GM08714 (cell line): Measurements from ENCODE around the gene PLAC8.
"Not testable (repeated sequence)": the region's sequence is repeated elsewhere in the genome, so short reads cannot be mapped to it uniquely, and the experiment has no call there.

Source experiments
- H3K4me3 ChIP-seq: fragments of 200-500 bp; sonication (Bioruptor generic); 2 replicates; pipeline ENCODE4 v1.5.1; 2014; ENCODE audit warnings: mild to moderate bottlenecking, low read length, inconsistent platforms
- ZNF274 ChIP-seq: IDR thresholded peaks from 2 replicates; pipeline ENCODE4 v1.6.1; 2012; ENCODE audit warnings: mild to moderate bottlenecking, low read depth, low read length

PLAC8 gene

DNA sequence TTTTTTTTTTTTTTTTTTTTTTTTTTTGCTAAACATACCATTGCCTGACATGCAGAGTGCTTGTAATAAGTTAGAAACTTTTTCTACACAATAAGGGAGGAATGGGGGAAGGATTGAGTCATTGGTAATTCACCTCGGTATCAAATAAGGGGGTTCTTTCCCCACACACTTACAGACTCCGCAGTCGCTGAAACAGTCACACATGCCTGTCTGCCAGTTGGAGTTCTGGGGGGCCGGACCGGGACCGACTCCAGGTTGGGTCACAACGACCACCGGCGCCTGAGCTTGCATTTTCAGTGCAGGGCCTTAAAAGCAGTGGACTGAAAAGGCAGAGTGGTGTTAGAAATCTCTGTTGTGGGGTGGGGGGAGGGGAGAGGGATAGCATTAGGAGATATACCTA, 6.9 kb downstream of the PLAC8 start:
- no peak overlapping the region; the same call in 1 of the 2 replicates for H3K4me3 ChIP-seq
- no peak for TF ChIP-seq ZNF274

DNA sequence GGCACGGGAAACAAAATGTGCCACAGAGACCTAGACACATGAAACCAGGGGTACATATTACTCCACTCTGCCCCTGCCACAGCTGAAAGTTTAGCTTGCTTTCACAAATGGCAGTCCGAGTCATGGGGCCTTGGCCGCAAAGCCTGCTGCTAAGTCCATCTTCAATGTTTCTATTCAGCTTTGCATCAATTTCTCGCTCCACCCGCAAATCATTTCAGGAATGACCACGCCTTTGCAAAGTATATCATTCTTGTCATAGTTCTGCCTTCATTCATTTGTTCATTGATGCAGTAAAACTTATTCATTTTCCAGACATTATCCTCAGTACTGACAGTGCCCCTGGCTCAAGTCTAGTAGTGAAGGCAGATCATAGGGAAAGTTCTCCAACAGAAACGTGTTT, 9.5 kb downstream of the PLAC8 start:
- H3K4me3 ChIP-seq = no peak overlapping the region
- TF ChIP-seq ZNF274 = no peak

- H3K4me3 ChIP-seq = no peak overlapping the region
- TF ChIP-seq ZNF274 = no peak
These were observed 18.1 kb downstream of the PLAC8 start for GRCh38 chr4:83096397-83096796.

GRCh38 chr4:83093060-83093640, 21.4 kb downstream of the PLAC8 start:
- no peak for TF ChIP-seq ZNF274
- H3K4me3 ChIP-seq = no peak overlapping the region

DNA sequence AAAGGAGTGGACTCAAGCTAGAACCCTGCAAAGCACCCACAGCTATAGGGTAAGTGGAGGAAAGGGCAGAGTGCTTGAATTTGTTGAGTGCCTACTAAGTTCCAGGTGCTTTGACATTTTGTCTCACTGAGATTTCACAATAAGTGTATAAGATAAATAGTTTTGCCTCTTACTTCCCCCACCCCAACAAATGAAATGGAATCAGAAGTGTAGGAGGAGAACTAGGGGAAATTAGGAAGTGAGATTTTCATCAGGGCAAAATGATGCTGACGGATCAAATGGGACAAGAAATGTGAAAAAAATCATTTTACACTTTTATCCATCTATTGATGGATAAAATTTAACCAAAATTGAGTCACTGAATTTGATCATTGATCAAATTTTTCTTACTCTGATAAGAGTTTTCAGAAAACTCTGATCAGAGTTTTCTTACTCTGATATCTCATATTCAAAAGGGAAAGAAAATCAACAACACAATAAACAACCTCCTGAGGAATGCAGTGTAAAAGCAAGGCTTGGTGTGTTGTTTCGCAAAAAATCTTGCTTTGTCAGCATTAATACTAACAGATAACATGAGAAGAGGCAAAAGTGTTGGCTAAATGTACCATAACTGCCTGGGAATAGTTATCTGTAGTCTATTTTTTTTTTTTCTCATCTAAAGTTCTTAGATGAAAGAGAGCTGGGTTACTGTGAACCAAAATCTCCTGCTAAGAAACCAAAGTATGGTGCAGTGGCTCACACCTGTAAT, 24.9 kb downstream of the PLAC8 start:
- no peak overlapping the region for H3K4me3 ChIP-seq
- TF ChIP-seq ZNF274 = no peak

DNA sequence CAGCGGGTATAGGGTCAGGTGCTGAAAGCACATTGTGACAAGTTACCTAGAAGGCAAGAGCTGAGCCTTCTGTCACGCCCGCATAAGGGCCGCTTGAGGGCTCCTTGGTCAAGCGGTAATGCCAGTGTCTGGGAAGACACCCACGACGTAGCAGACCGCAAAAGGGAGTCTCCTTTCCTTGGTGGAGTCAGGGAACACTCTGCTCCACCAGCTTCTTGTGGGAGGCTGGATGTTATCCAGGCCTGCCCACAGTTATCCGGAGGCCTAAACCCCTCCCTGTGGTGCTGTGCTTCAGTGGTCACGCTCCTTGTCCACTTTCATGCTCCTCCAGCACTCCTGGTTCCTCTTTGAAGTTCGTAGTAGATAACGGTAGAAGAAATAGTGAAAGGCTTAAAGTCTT, 29.6 kb downstream of the PLAC8 start:
- H3K4me3 ChIP-seq = not testable (repeated sequence)

DNA sequence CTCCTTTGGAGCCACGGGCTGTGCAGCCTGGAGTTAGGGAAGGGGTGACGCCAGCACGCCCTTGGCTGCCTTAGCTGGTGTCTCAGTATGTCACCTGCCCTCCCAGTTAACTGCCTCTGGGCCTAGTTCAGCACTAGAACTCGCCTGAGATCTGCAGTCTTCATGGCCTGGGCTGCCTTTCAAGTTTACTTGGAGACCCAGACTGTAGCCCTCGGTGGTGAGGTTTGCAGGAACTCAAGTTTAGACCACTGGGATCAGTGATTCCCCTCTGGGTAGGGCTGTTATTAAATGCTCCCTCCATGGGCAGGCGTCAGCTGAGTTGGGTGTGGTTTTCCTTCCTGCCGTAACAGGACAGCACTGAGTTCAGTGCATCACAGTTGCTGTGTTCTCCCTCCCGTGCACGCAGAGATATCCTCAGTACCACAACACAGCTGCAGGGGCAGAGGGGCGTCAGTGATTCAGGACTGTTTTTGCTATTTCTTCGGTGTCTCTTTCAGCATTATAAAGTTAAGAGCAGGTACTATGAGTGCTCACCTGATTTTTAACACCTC, 30.5 kb downstream of the PLAC8 start:
- TF ChIP-seq ZNF274 = no peak
- no peak overlapping the region for H3K4me3 ChIP-seq

GRCh38 chr4:83082777-83083176, 31.8 kb downstream of the PLAC8 start:
- no peak overlapping the region for H3K4me3 ChIP-seq
- TF ChIP-seq ZNF274 = no peak

DNA sequence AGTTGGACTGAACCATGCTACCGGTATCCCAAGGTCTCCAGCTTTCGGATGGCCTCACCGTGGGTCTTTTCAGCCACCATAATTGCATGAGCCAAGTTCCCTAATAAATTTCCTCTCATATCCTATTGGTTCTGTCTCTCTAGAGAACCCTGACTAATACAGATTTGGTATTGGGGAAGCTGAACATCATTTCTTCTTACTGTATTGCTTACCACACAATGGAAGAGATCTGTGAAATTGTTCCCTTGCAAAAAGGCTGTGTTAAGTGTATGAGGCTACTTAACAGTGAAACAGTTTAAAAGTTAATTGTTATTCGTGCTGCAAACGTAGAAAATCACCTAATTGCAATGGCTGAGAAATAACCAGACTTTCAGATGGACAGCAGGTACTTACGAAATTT, 34.0 kb downstream of the PLAC8 start:
- no peak for TF ChIP-seq ZNF274

GRCh38 chr4:83075311-83076095, 39.0 kb downstream of the PLAC8 start:
- no peak for TF ChIP-seq ZNF274
- no peak overlapping the region for H3K4me3 ChIP-seq

More for the DNA sequence above, 34.0 kb downstream of the PLAC8 start:
- H3K4me3 ChIP-seq = no peak overlapping the region

DNA sequence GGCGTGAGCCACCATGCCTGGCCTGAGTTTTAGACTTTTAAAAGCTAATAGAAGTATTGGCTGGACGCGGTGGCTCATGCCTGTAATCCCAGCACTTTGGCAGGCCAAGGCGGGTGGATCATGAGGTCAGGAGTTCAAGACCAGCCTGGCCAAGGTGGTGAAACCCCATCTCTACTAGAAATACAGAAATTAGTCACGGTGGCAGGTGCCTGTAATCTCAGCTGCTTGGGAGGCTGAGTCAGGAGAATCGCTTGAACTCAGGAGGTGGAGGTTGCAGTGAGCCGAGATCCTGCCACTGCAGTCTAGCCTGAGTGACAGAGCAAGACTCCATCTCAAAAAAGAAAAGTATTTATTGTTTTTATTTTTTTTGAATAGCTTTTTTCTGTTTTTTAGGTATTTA, 39.7 kb downstream of the PLAC8 start:
- not testable (repeated sequence) for H3K4me3 ChIP-seq

GRCh38 chr4:83074086-83074704, 40.3 kb downstream of the PLAC8 start:
- no peak for TF ChIP-seq ZNF274
- no peak overlapping the region for H3K4me3 ChIP-seq

DNA sequence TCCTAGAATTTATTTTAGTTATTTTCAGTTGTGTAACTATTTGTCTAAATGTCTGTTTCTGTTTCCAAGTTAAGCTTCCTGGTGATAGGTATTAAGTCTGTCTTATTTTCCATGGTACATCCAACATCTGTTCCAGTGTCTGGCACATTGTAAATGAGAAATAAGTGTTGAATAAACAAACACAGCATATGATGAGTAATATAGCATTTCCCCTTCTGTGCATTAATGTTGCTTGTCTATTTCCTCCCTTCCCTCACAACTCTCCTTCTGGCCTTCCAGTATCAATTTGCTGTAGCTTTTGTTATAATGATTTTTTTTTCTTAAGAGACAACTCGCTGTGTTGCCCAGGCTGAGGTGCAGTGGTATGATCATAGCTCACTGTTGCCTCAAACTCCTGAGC, 43.4 kb downstream of the PLAC8 start:
- no peak for TF ChIP-seq ZNF274
- H3K4me3 ChIP-seq = no peak overlapping the region

GRCh38 chr4:83067058-83067639, 47.4 kb downstream of the PLAC8 start:
- TF ChIP-seq ZNF274 = no peak
- no peak overlapping the region for H3K4me3 ChIP-seq
